A549 (cell line): ENCODE data around the gene PARP1. TPM values are rescaled to one million over a fixed set of nuclear protein-coding genes. Genes with fewer than 3 reads are reported as not detected.

Source experiments
- ATAC-seq, 2 experiments: fragments of 200-7000 bp in 1 of 2; fragments of >200 bp in 1 of 2; cut with Nextera tagmentation in 1 of 2; cut with Tn5 transposase in 1 of 2; 3 replicates each; pipeline versions ENCODE4 v1.8.0 to v1.9.1; 2018 to 2020; ENCODE audit warnings: mild to moderate bottlenecking in 1 of 2, moderate library complexity in 1 of 2
- CTCF ChIA-PET: fragments of 300-600 bp; sonication (Branson Sonifier 250); formaldehyde crosslinking; extraction: SDS; loops from one replicate; lab custom pipeline; 2021; ENCODE audit warnings: antibody characterized with exemption, inconsistent platforms; lab: Yijun Ruan, JAX
- POLR2A ChIA-PET: fragments of 350-600 bp; formaldehyde crosslinking; extraction: SDS; loops from one replicate; lab custom pipeline; 2021; ENCODE audit warnings: antibody characterized with exemption, inconsistent platforms; lab: Yijun Ruan, JAX
- DNase-seq, 2 experiments: peaks; one replicate each; pipeline versions ENCODE4 v3.0.0 to v3.0.0-alpha.2; 2011 to 2016; ENCODE audit warnings: low read depth in 1 of 2, low spot score in 1 of 2
- FAIRE-seq: peaks from 2 replicates; lab custom pipeline; 2011; peaks lifted over from hg19 to GRCh38; lab: Jason Lieb, UNC
- H3K27ac ChIP-seq, 2 experiments: fragments of >200 bp; sonication (Bioruptor Twin); formaldehyde crosslinking; 3 replicates each; pipeline ENCODE4 v1.5.1; 2016 to 2017
- H3K4me1 ChIP-seq: fragments of >200 bp; sonication (Bioruptor Twin); formaldehyde crosslinking; 3 replicates; pipeline ENCODE4 v1.6.1; 2016
- H3K4me2 ChIP-seq: fragments of >200 bp; sonication (Bioruptor Twin); formaldehyde crosslinking; 3 replicates; pipeline ENCODE4 v1.6.1; 2016
- H3K4me3 ChIP-seq: fragments of >200 bp; sonication (Bioruptor Twin); formaldehyde crosslinking; 3 replicates; pipeline ENCODE4 v1.5.1; 2016
- H3K9me3 ChIP-seq: fragments of >200 bp; sonication (Bioruptor Twin); formaldehyde crosslinking; 3 replicates; pipeline ENCODE4 v1.6.1; 2016
- BHLHE40 ChIP-seq: IDR thresholded peaks from 2 replicates; pipeline ENCODE4 v1.6.1; 2012; ENCODE audit warnings: low read depth, low read length, inconsistent platforms
- CBX2 ChIP-seq: fragments of 200-600 bp; sonication (generic); IDR thresholded peaks from 2 replicates; pipeline ENCODE4 v1.6.1; 2016; ENCODE audit warnings: low read depth, mild to moderate bottlenecking, borderline replicate concordance
- CHD2 ChIP-seq: fragments of 150-350 bp; IDR thresholded peaks from 2 replicates; pipeline ENCODE4 v1.6.1; 2014; ENCODE audit warnings: low read length; ENCODE audit not compliant: partially characterized antibody
- CHD4 ChIP-seq: fragments of 200-600 bp; sonication (generic); IDR thresholded peaks from 2 replicates; pipeline ENCODE4 v1.6.1; 2016; ENCODE audit warnings: antibody characterized with exemption, mild to moderate bottlenecking, borderline replicate concordance
- EHF ChIP-seq: fragments of 250-450 bp; sonication (Bioruptor Pico); IDR thresholded peaks from 2 replicates; pipeline ENCODE4 v1.5.0; 2020; ENCODE audit warnings: mild to moderate bottlenecking
- EP300 ChIP-seq, 2 experiments: fragments of >200 bp; sonication (Bioruptor Twin); formaldehyde crosslinking; IDR thresholded peaks; 2 replicates in 1 of 2; 3 replicates in 1 of 2; pipeline ENCODE4 v1.6.1; 2016 to 2017
- FOSB ChIP-seq: fragments of 250-450 bp; sonication (Bioruptor Pico); IDR thresholded peaks from 2 replicates; pipeline ENCODE4 v1.5.0; 2020; ENCODE audit warnings: mild to moderate bottlenecking, moderate library complexity
- FOSL2 ChIP-seq, 2 experiments: fragments of 450-650 bp in 1 of 2; fragments of >200 bp in 1 of 2; sonication (Bioruptor Twin) in 1 of 2; formaldehyde crosslinking; IDR thresholded peaks; 2 replicates each; pipeline versions ENCODE4 v1.5.0 to v1.6.1; 2016 to 2020; ENCODE audit warnings: mild to moderate bottlenecking in 1 of 2, moderate library complexity in 1 of 2
- FOXS1 ChIP-seq: fragments of 250-450 bp; sonication (Bioruptor Pico); IDR thresholded peaks from 2 replicates; pipeline ENCODE4 v1.5.0; 2020; ENCODE audit warnings: mild to moderate bottlenecking, moderate library complexity
- GATA3 ChIP-seq: IDR thresholded peaks from 2 replicates; pipeline ENCODE4 v1.6.1; 2012; ENCODE audit warnings: borderline replicate concordance
- HOXA7 ChIP-seq: fragments of 250-450 bp; sonication (Bioruptor Pico); IDR thresholded peaks from 2 replicates; pipeline ENCODE4 v1.5.0; 2020; ENCODE audit warnings: mild to moderate bottlenecking, moderate library complexity
- HOXB13 ChIP-seq: fragments of 250-450 bp; sonication (Bioruptor Pico); IDR thresholded peaks from 2 replicates; pipeline ENCODE4 v1.5.0; 2020; ENCODE audit warnings: low read depth, mild to moderate bottlenecking, moderate library complexity
- HOXB5 ChIP-seq: fragments of 250-450 bp; sonication (Bioruptor Pico); IDR thresholded peaks from 2 replicates; pipeline ENCODE4 v1.5.0; 2020; ENCODE audit warnings: mild to moderate bottlenecking, moderate library complexity
- JUNB ChIP-seq: fragments of >200 bp; sonication (Bioruptor Twin); formaldehyde crosslinking; IDR thresholded peaks from 2 replicates; pipeline ENCODE4 v1.6.1; 2016
- MAFK ChIP-seq: fragments of 450-650 bp; IDR thresholded peaks from 2 replicates; pipeline ENCODE4 v1.6.1; 2014; ENCODE audit not compliant: partially characterized antibody
- MAZ ChIP-seq: fragments of 150-350 bp; IDR thresholded peaks from 2 replicates; pipeline ENCODE4 v1.6.1; 2014; ENCODE audit warnings: antibody characterized with exemption, low read depth, low read length, borderline replicate concordance
- MYC ChIP-seq: IDR thresholded peaks from 2 replicates; pipeline ENCODE4 v1.6.1; 2012; ENCODE audit warnings: mild to moderate bottlenecking, inconsistent platforms, low read length, improper control_type of control experiment, borderline replicate concordance
- NPAS2 ChIP-seq: fragments of 250-450 bp; sonication (Bioruptor Pico); IDR thresholded peaks from 2 replicates; pipeline ENCODE4 v1.8.0; 2022; ENCODE audit warnings: mild to moderate bottlenecking, moderate library complexity, borderline replicate concordance
- NR3C1 ChIP-seq: fragments of >200 bp; sonication (Bioruptor Twin); formaldehyde crosslinking; IDR thresholded peaks from 3 replicates; pipeline ENCODE4 v1.6.1; 2017
- PBX3 ChIP-seq: IDR thresholded peaks from 2 replicates; pipeline ENCODE4 v1.6.1; 2012
- POLR2A ChIP-seq: IDR thresholded peaks from 2 replicates; pipeline ENCODE4 v1.6.1; 2012; ENCODE audit warnings: mild to moderate bottlenecking, low read length
- RARB ChIP-seq: fragments of 250-450 bp; sonication (Bioruptor Pico); IDR thresholded peaks from 2 replicates; pipeline ENCODE4 v1.8.0; 2021; ENCODE audit warnings: mild to moderate bottlenecking, moderate library complexity
- RCOR1 ChIP-seq: fragments of 150-350 bp; IDR thresholded peaks from 2 replicates; pipeline ENCODE4 v1.6.1; 2014; ENCODE audit warnings: antibody characterized with exemption, low read length, low read depth
- RNF2 ChIP-seq: fragments of 200-600 bp; sonication (generic); IDR thresholded peaks from 2 replicates; pipeline ENCODE4 v1.6.1; 2016; ENCODE audit warnings: low read depth, mild to moderate bottlenecking, antibody characterized with exemption, moderate library complexity, borderline replicate concordance
- TFCP2L1 ChIP-seq: fragments of 250-450 bp; sonication (Bioruptor Pico); IDR thresholded peaks from 2 replicates; pipeline ENCODE4 v1.5.0; 2021; ENCODE audit warnings: mild to moderate bottlenecking
- ZC3H11A ChIP-seq: fragments of 450-650 bp; IDR thresholded peaks from 2 replicates; pipeline ENCODE4 v1.6.1; 2014; ENCODE audit warnings: antibody characterized with exemption, mild to moderate bottlenecking
- ZNF302 ChIP-seq: fragments of 250-450 bp; sonication (Bioruptor Pico); IDR thresholded peaks from 2 replicates; pipeline ENCODE4 v1.9.0; 2021; ENCODE audit warnings: inconsistent platforms, mild to moderate bottlenecking, moderate library complexity
- ZSCAN20 ChIP-seq: fragments of 250-450 bp; sonication (Bioruptor Pico); IDR thresholded peaks from 2 replicates; pipeline ENCODE4 v1.8.0; 2022; ENCODE audit warnings: mild to moderate bottlenecking, moderate library complexity
- WGBS: methylation state at CpG from one replicate; pipeline ENCODE4 v1.1.6; 2017; ENCODE audit errors: missing lambda C conversion rate; 5-methylcytosine and 5-hydroxymethylcytosine counted together
- polyA plus RNA-seq, 4 experiments: library from polyadenylated mRNA; depleted of rRNA in 3 of 4; stranded (reverse); fragments of >200 nt; fragmentation: RNase III in 1 of 4; extraction: RNeasy Plus Mini Kit Qiagen cat#74134 plus additional on column Dnase treatment in 1 of 4; gene quantifications; 2 replicates in 3 of 4; 3 replicates in 1 of 4; pipeline ENCODE4 v1.2.3, GENCODE V29; 2011 to 2017
- TF ChIP-seq, protein P1 (sequence below): fragments of 450-650 bp; IDR thresholded peaks from 2 replicates; pipeline ENCODE4 v1.6.1; 2014; ENCODE audit warnings: antibody characterized with exemption
- TF ChIP-seq, protein P2 (sequence below): fragments of 250-450 bp; sonication (Bioruptor Pico); IDR thresholded peaks from 2 replicates; pipeline ENCODE4 v1.5.0; 2020; ENCODE audit warnings: low read depth, mild to moderate bottlenecking, moderate library complexity

PARP1 gene
- polyA plus RNA-seq, 2 of the 4 experiments (the other 2 are of a cell fraction), result 125 to 134 TPM

- FAIRE-seq (no peak), ATAC-seq (0 out of 6 replicates have a peak, but pooled peaks of 1 of the 2 experiments have one; percentile 18), DNase-seq (no peak)
- Histone ChIP-seq H3K4me3 (no peak overlapping the region), H3K4me1 (no peaks in the 10 kb centered on the region), H3K27ac (no peak overlapping the region), H3K9me3 (no peaks in the 10 kb centered on the region), H3K4me2 (no peak overlapping the region)
- 72% methylated on average over 3 of the region's 3 CpGs for WGBS
- CTCF ChIA-PET, result interaction anchor here (0.7 to 1.5 kb wide), 2 partner anchors 19 to 196 kb away, joined by 3 read pairs; no protein-coding TSS in a partner anchor
- no peak for TF ChIP-seq GATA3
- no peak for TF ChIP-seq RNF2
- no peak for TF ChIP-seq POLR2A
- TF ChIP-seq NPAS2, result no peak
- no peak for TF ChIP-seq FOSB (CRISPR knock-in tag)
- no peak for TF ChIP-seq NR3C1
- no peak for TF ChIP-seq HOXB5 (CRISPR knock-in tag)
- no peak for TF ChIP-seq JUNB
- TF ChIP-seq, protein P1, sequence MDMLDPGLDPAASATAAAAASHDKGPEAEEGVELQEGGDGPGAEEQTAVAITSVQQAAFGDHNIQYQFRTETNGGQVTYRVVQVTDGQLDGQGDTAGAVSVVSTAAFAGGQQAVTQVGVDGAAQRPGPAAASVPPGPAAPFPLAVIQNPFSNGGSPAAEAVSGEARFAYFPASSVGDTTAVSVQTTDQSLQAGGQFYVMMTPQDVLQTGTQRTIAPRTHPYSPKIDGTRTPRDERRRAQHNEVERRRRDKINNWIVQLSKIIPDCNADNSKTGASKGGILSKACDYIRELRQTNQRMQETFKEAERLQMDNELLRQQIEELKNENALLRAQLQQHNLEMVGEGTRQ, result no peak
- TF ChIP-seq CHD4, result no peak
- no peak for TF ChIP-seq PBX3
- TF ChIP-seq EHF (CRISPR knock-in tag), result no peak
- no peak for TF ChIP-seq EP300 (IDR thresholded peaks at IDR 0.05)
- TF ChIP-seq MAZ, result no peak
- no peak for TF ChIP-seq CHD2
- TF ChIP-seq BHLHE40, result no peak
- TF ChIP-seq HOXA7, result no peak
- TF ChIP-seq MYC, result no peak
- no peak for TF ChIP-seq FOXS1
- TF ChIP-seq, all 56 proteins: peak for 0
- POLR2A ChIA-PET, result no interaction called here
Measured at GRCh38 chr1:226351709-226352108, 56.2 kb downstream of the PARP1 start.

GRCh38 chr1:226350519-226350865 is 57.4 kb downstream of the PARP1 start:
- ATAC-seq, result no peak
- Histone ChIP-seq H3K9me3 (no peaks in the 10 kb centered on the region), H3K27ac (no peak overlapping the region), H3K4me3 (no peak overlapping the region), H3K4me1 (no peaks in the 10 kb centered on the region), H3K4me2 (no peak overlapping the region)
- TF ChIP-seq RARB (CRISPR knock-in tag) (no peak), FOSL2 (IDR thresholded peaks at IDR 0.05) (no peak), FOSL2 (CRISPR knock-in tag; IDR thresholded peaks at IDR 0.05) (no peak), ZSCAN20 (CRISPR knock-in tag) (no peak), ZNF302 (CRISPR knock-in tag) (no peak)
- FAIRE-seq, result no peak
- WGBS, result 82% methylated on average over 9 of the region's 9 CpGs
- POLR2A ChIA-PET, result no interaction called here
- CTCF ChIA-PET, result interaction anchor here (1.7 kb wide), 1 partner anchor 226 kb away, joined by 4 read pairs; no protein-coding TSS in a partner anchor
- no peak for DNase-seq

DNA sequence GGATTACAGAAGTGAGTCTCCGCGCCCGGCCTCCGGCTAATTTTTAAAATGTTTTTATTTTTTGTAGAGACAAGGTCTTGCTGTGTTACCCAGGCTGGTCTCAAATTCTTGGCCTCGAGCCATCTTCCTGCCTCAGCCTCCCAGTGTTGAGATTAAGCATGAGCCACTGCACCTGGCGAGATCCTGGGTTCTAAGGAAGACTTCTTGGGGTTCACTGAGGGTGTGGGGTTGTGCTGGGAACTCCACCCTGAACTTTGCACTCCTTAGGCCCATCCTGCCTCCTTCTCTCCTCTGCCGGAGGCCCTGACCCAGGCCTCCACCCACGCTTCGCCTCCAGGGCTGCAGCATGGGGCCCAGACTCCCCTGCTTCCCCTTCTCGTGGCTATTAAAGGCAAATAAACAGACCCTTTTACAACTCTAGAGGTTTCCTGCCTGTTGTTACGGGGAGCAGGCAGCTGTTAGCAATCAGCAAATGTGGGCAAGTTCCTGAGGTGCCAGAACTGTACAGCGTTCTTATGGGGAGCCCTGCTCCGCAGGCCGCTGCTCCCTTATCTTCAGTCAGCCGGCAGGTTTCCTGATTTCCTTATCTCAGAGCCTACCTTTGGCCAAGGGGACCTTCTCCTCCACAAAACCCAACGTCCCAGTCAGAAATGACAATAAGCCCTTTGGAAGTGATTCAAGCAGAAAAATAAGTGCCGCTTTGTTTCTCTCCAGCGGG is 57.9 kb downstream of the PARP1 start:
- H3K4me3 ChIP-seq, result no peak overlapping the region
- ChIA-PET CTCF (interaction anchor here (1.7 kb wide), 1 partner anchor 225 kb away, joined by 4 read pairs; no protein-coding TSS in a partner anchor), POLR2A (no interaction called here)
- no peaks in the 10 kb centered on the region for H3K9me3 ChIP-seq
- no peak for FAIRE-seq
- no peak overlapping the region for H3K4me2 ChIP-seq
- H3K27ac ChIP-seq, result no peak overlapping the region
- DNase-seq, result no peak
- H3K4me1 ChIP-seq, result no peaks in the 10 kb centered on the region
- ATAC-seq, result no peak
- 74% methylated on average over 18 of the region's 18 CpGs for WGBS
- no peak for TF ChIP-seq CHD4
- TF ChIP-seq HOXB13, result no peak
- TF ChIP-seq TFCP2L1 (CRISPR knock-in tag), result no peak
- TF ChIP-seq RNF2, result no peak
- TF ChIP-seq ZNF302 (CRISPR knock-in tag), result no peak
- TF ChIP-seq EP300 (IDR thresholded peaks at IDR 0.05), result no peak
- TF ChIP-seq POLR2A, result no peak
- TF ChIP-seq FOXS1, result no peak
- TF ChIP-seq, protein P2, sequence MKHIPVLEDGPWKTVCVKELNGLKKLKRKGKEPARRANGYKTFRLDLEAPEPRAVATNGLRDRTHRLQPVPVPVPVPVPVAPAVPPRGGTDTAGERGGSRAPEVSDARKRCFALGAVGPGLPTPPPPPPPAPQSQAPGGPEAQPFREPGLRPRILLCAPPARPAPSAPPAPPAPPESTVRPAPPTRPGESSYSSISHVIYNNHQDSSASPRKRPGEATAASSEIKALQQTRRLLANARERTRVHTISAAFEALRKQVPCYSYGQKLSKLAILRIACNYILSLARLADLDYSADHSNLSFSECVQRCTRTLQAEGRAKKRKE, result no peak
- TF ChIP-seq MAFK, result no peak
- TF ChIP-seq RARB (CRISPR knock-in tag), result no peak
- no peak for TF ChIP-seq RCOR1
- TF ChIP-seq CBX2, result no peak
- TF ChIP-seq MAZ, result no peak
- no peak for TF ChIP-seq ZC3H11A
